Activated T-helper 1 cell treated with anti-CD3 and anti-CD28 coated beads, Interleukin-12 subunit alpha, Interleukin-12 subunit beta, Interleukin-2, Interleukin-4 antibody, amounts not matched to agents 30 ng/mL and 10 ng/mL and 1 ng/mL, durations not matched to agents 14 hours and 24 hours and 36 hours (primary cell): ENCODE measurements around the gene RELA. TPM values are rescaled to one million over a fixed set of nuclear protein-coding genes. Genes with fewer than 3 reads are reported as not detected.
"Not testable (repeated sequence)": the region's sequence is repeated elsewhere in the genome, so short reads cannot be mapped to it uniquely, and the experiment has no call there.

ENCODE experiments used
- DNase-seq: peaks from one replicate; pipeline ENCODE4 v3.0.0; 2021; ENCODE audit warnings: low spot score
- H3K27ac Mint-ChIP-seq: one replicate; pipeline ENCODE4 v1.8.0; 2021; ENCODE audit warnings: mild to moderate bottlenecking, mixed read lengths
- H3K27me3 Mint-ChIP-seq: one replicate; pipeline ENCODE4 v1.8.0; 2022; ENCODE audit warnings: mild to moderate bottlenecking, moderate library complexity, mixed read lengths; ENCODE audit not compliant: insufficient read depth
- H3K36me3 Mint-ChIP-seq: one replicate; pipeline ENCODE4 v1.8.0; 2021; ENCODE audit warnings: low read depth, mixed read lengths
- H3K4me1 Mint-ChIP-seq: one replicate; pipeline ENCODE4 v1.8.0; 2021; ENCODE audit warnings: low read depth, mixed read lengths
- H3K4me3 Mint-ChIP-seq: one replicate; pipeline ENCODE4 v1.8.0; 2021; ENCODE audit warnings: mild to moderate bottlenecking, moderate library complexity, mixed read lengths
- H3K9me3 Mint-ChIP-seq: one replicate; pipeline ENCODE4 v1.8.0; 2021; ENCODE audit warnings: mixed read lengths
- intact Hi-C: fragments of 100-400 bp; cut with micrococcal nuclease; formaldehyde crosslinking; loops from one replicate; pipeline ENCODE4 v1.15.1; 2024
- total RNA-seq: library from RNA; stranded (reverse); gene quantifications from 2 replicates; pipeline ENCODE4 v1.2.3, GENCODE V29; 2022

RELA gene
- total RNA-seq, 1 donor from 2014 or later = 102 TPM

- no peak for DNase-seq
- intact Hi-C loops = no loop called here
- Mint-ChIP-seq H3K36me3 (no peaks in the 10 kb centered on the region), H3K27me3 (peaks cover 7% of the 10 kb centered on the region), H3K27ac (no peak overlapping the region), H3K4me1 (no peaks in the 10 kb centered on the region), H3K9me3 (no peaks in the 10 kb centered on the region), H3K4me3 (no peak overlapping the region)
Measured at GRCh38 chr11:65696802-65697552, 34.3 kb upstream of the RELA start.

GRCh38 chr11:65695459-65696241 lies 32.9 kb upstream of the RELA start:
- H3K27me3 Mint-ChIP-seq = peaks cover 7% of the 10 kb centered on the region
- no peaks in the 10 kb centered on the region for H3K9me3 Mint-ChIP-seq
- no peaks in the 10 kb centered on the region for H3K36me3 Mint-ChIP-seq
- no peaks in the 10 kb centered on the region for H3K4me1 Mint-ChIP-seq
- H3K4me3 Mint-ChIP-seq = no peak overlapping the region
- H3K27ac Mint-ChIP-seq = no peak overlapping the region
- no peak for DNase-seq
- intact Hi-C loops = no loop called here

- Mint-ChIP-seq H3K27ac (no peak overlapping the region), H3K4me3 (no peak overlapping the region), H3K4me1 (no peaks in the 10 kb centered on the region), H3K36me3 (no peaks in the 10 kb centered on the region), H3K9me3 (no peaks in the 10 kb centered on the region), H3K27me3 (peaks cover 3% of the 10 kb centered on the region)
- no peak for DNase-seq
- intact Hi-C loops = no loop called here
Measured at GRCh38 chr11:65692367-65692766, 29.7 kb upstream of the RELA start.

- H3K27me3 Mint-ChIP-seq, H3K9me3 Mint-ChIP-seq, H3K27ac Mint-ChIP-seq, intact Hi-C loops, H3K36me3 Mint-ChIP-seq, H3K4me1 Mint-ChIP-seq, DNase-seq, H3K4me3 Mint-ChIP-seq: not testable (repeated sequence)
Measured at GRCh38 chr11:65691847-65692246, 29.1 kb upstream of the RELA start.

- no peaks in the 10 kb centered on the region for H3K36me3 Mint-ChIP-seq
- H3K9me3 Mint-ChIP-seq = no peaks in the 10 kb centered on the region
- H3K4me3 Mint-ChIP-seq = no peak overlapping the region
- peaks cover 13% of the 10 kb centered on the region for H3K27me3 Mint-ChIP-seq
- H3K4me1 Mint-ChIP-seq = no peaks in the 10 kb centered on the region
- H3K27ac Mint-ChIP-seq = no peak overlapping the region
- intact Hi-C loops = no loop called here
- DNase-seq = no peak
Measured at GRCh38 chr11:65685981-65686380, 23.3 kb upstream of the RELA start.

- DNase-seq, intact Hi-C loops, H3K4me1 Mint-ChIP-seq, H3K4me3 Mint-ChIP-seq, H3K36me3 Mint-ChIP-seq, H3K27ac Mint-ChIP-seq, H3K9me3 Mint-ChIP-seq: not testable (repeated sequence)
- H3K27me3 Mint-ChIP-seq = peaks cover 13% of the 10 kb centered on the region
Measured at GRCh38 chr11:65683480-65683879, 20.8 kb upstream of the RELA start.

GRCh38 chr11:65680192-65680743 lies 17.6 kb upstream of the RELA start:
- intact Hi-C loops = no loop called here
- Mint-ChIP-seq H3K4me3 (no peak overlapping the region), H3K4me1 (no peaks in the 10 kb centered on the region), H3K27me3 (peaks cover 13% of the 10 kb centered on the region), H3K9me3 (no peaks in the 10 kb centered on the region), H3K36me3 (no peaks in the 10 kb centered on the region), H3K27ac (no peak overlapping the region)
- DNase-seq = no peak

- no peaks in the 10 kb centered on the region for H3K36me3 Mint-ChIP-seq
- intact Hi-C loops = no loop called here
Measured at GRCh38 chr11:65672982-65673381, 10.3 kb upstream of the RELA start.

GRCh38 chr11:65672180-65672860 lies 9.6 kb upstream of the RELA start:
- intact Hi-C loops = no loop called here
- no peaks in the 10 kb centered on the region for H3K9me3 Mint-ChIP-seq
- no peak overlapping the region for H3K4me3 Mint-ChIP-seq
- H3K27ac Mint-ChIP-seq = no peak overlapping the region
- no peaks in the 10 kb centered on the region for H3K27me3 Mint-ChIP-seq
- no peaks in the 10 kb centered on the region for H3K36me3 Mint-ChIP-seq
- DNase-seq = no peak
- H3K4me1 Mint-ChIP-seq = no peaks in the 10 kb centered on the region

More at GRCh38 chr11:65672982-65673381, 10.3 kb upstream of the RELA start:
- Mint-ChIP-seq H3K27me3 (no peaks in the 10 kb centered on the region), H3K27ac (no peak overlapping the region), H3K4me1 (no peaks in the 10 kb centered on the region), H3K9me3 (no peaks in the 10 kb centered on the region), H3K4me3 (no peak overlapping the region)
- no peak for DNase-seq

GRCh38 chr11:65663639-65664200 lies 1.0 kb upstream of the RELA start:
- no peak for DNase-seq
- Mint-ChIP-seq H3K36me3 (peaks cover 23% of the 10 kb centered on the region), H3K27ac (peak overlapping the region; percentile 93), H3K4me1 (peaks cover 30% of the 10 kb centered on the region), H3K4me3 (peak overlapping the region; percentile 89), H3K9me3 (no peaks in the 10 kb centered on the region), H3K27me3 (no peaks in the 10 kb centered on the region)
- intact Hi-C loops = loop anchor here (1.0 to 2.0 kb wide), 7 partner anchors 48 to 339 kb away; partner anchors contain the start of genes BANF1, C11orf68, DRAP1 and EIF1AD

GRCh38 chr11:65662247-65662798 lies 393 bp downstream of the RELA start:
- intact Hi-C loops = loop anchor here (1.0 to 2.0 kb wide), 4 partner anchors 9 to 340 kb away; partner anchors contain the start of genes BANF1, EIF1AD and RNASEH2C
- no peak for DNase-seq
- Mint-ChIP-seq H3K36me3 (peaks cover 30% of the 10 kb centered on the region), H3K4me1 (peaks cover 34% of the 10 kb centered on the region), H3K9me3 (no peaks in the 10 kb centered on the region), H3K27me3 (no peaks in the 10 kb centered on the region), H3K4me3 (peak overlapping the region; percentile 87), H3K27ac (peak overlapping the region; percentile 74)

- peaks cover 36% of the 10 kb centered on the region for H3K36me3 Mint-ChIP-seq
- intact Hi-C loops = loop anchor here (1.0 to 2.0 kb wide), 4 partner anchors 8 to 341 kb away; partner anchors contain the start of genes BANF1, EIF1AD and RNASEH2C
- no peaks in the 10 kb centered on the region for H3K9me3 Mint-ChIP-seq
- H3K4me1 Mint-ChIP-seq = peaks cover 36% of the 10 kb centered on the region
- no peaks in the 10 kb centered on the region for H3K27me3 Mint-ChIP-seq
- H3K4me3 Mint-ChIP-seq = peak overlapping the region; percentile 87
- DNase-seq = no peak
- H3K27ac Mint-ChIP-seq = peak overlapping the region; percentile 74
Measured at GRCh38 chr11:65661599-65662246, 993 bp downstream of the RELA start.
